Stimulated activated CD8-positive, alpha-beta memory T cell treated with anti-CD3 and anti-CD28 coated beads, Interleukin-7, amount 100 ng/mL, for 24 hours (primary cell): ENCODE data around the gene CNTNAP2.
"Not testable (repeated sequence)": the region's sequence is repeated elsewhere in the genome, so short reads cannot be mapped to it uniquely, and the experiment has no call there.

Source experiments
- DNase-seq: peaks from one replicate; pipeline ENCODE4 v3.0.0-alpha.2; 2020; ENCODE audit warnings: low read depth

Gene CNTNAP2

GRCh38 chr7:148398844-148399365 lies 2282.3 kb downstream of the CNTNAP2 start:
- DNase-seq = no peak

GRCh38 chr7:148400101-148400500 lies 2283.5 kb downstream of the CNTNAP2 start:
- no peak for DNase-seq

DNA sequence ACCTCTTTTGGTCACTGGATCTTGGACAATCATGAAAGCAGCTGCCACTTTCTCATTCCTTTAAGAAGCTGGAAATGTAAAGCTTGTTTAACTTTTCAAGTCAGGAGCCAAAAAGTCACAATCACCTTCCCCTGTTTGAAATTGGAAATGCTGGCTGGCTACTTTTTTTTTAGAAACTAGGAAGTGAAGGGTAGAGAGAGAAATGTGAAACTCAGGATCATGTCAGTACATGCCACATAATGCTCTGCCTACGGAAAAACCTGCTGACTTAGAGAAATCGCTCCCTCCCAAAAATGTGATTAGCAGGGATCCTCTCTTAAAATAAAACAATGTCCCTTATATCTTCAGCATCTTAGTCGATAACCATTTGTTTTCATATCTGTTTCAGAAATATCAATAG lies 2285.6 kb downstream of the CNTNAP2 start:
- no peak for DNase-seq

GRCh38 chr7:148403466-148403993 lies 2286.9 kb downstream of the CNTNAP2 start:
- DNase-seq = no peak

DNA sequence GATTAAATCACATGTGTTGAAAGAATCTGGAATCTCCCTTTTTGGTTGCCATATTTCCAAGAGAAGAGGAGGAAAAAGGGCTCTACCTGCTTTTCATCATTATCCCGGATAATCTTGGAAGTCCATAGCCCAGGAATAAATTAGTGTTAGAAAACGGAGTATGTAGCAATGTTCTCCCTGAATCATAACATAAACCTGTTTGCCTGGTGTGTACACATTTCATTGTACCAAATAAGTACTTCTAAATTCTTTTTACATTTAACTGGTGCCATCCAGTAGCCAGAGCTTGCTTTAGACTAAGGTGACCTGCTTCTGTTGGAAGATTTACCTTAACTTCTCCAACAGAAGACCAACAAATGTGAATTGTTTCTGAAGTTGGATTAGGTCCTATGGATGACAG lies 2291.7 kb downstream of the CNTNAP2 start:
- no peak for DNase-seq

DNA sequence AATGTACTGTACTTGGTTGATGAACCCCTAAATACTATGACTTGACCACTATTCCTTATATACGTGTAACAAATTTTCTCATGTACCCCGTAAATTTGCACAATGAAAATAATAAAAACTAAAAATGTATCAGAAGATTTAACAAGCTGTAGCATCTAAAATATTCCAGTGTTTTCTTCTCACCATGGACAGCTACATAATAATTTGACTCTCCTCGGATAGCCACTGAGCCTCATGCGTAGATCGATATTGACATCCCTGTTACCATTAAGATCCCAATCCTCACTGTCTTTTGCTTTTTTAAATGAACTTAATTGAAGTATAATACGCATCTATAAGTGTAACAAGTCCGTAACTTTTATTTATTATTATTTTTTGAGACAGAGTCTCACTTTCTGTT lies 2294.3 kb downstream of the CNTNAP2 start:
- no peak for DNase-seq

- DNase-seq = no peak
These were observed 2296.1 kb downstream of the CNTNAP2 start for GRCh38 chr7:148412691-148413090.

GRCh38 chr7:148419856-148420832 lies 2303.5 kb downstream of the CNTNAP2 start:
- no peak for DNase-seq

DNA sequence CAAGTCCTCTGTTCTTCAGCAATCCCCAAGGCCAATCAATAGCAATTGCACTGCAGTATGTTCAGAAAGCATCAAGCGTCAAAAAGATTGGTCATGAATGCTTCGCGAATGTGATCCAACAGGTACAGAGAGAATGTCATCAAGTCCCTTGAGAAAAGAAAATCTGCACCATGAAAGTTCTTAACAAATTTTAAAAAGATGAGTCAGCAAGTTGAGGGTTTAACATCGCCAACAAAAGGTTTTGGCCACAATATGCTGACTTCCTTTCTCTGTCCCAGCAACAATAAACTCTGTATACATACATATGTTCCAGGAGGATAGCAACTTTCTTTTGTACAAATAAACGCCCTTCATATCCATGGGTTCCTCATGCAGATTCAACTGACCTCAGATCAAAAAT lies 2305.4 kb downstream of the CNTNAP2 start:
- DNase-seq = no peak

DNA sequence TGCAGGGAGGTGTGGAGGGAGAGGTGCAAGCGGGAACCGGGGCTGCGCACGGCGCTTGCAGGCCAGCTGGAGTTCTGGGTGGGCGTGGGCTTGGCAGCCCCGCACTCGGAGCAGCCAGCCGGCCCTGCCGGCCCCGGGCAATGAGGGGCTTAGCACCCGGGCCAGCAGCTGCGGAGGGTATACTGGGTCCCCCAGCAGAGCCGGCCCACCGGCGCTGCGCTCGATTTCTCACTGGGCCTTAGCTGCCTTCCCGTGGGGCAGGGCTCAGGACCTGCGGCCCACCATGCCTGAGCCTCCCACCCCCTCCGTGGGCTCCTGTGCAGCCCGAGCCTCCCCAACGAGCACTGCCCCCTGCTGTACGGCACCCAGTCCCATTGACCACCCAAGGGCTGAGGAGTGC lies 2309.8 kb downstream of the CNTNAP2 start:
- not testable (repeated sequence) for DNase-seq

- DNase-seq = not testable (repeated sequence)
These were observed 2314.1 kb downstream of the CNTNAP2 start for GRCh38 chr7:148430690-148431089.

DNA sequence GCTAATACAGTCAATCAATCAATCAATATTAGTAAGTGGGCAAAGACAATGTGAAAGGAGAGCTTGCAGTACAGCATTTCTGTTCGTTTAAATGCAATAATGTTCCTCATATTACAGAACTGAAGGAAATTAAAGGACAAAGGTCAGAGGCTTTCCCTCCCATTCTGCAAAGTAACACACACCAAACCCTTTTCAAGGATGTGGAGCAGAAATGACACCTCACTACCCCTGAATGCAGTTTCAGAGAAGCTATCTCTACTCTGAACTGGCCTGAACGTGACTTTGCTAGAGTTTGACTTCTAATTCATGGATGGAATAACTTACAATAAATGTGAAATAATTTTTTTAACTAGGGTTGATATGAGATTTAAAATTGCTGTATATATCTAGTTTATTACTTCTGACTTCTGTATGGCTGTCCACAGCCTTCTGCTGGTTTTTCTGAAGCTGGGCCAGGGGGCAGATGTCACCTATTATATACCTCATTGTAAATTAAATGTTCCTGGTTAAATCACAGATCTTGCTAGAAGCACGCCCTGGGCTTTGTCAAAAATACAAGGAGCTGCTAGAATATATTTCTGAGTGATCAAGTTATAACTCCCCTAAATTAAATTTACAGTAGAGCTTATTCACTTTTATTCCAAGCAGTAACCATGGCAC lies 2317.1 kb downstream of the CNTNAP2 start:
- DNase-seq = no peak

DNA sequence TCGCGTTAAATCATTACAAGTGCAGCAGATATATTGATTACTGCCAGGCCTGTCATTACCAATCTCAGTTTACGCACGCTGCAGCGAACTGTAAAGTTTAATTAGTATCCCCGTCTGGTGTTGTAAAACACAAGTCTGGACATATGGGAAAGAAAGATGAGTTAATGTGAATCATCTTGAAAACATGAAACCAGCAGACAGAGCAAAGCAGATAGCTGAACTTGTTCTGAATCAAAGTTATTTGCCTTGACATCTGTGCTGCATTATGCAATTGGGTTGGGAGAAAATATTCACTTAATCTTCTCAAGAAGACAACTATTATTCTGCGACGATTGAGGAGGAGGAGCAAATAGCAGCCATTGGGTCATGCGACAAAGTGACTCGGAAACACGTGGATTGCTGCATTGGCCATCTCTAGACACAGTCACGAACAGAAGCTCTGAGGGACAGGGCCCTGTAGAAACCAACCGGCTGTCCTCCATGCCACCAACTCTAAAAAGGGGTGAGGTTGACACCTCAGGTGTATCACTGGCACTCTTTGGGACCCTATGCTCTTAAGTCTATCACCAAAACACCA lies 2317.7 kb downstream of the CNTNAP2 start:
- no peak for DNase-seq

GRCh38 chr7:148434887-148435286 lies 2318.3 kb downstream of the CNTNAP2 start:
- no peak for DNase-seq

DNA sequence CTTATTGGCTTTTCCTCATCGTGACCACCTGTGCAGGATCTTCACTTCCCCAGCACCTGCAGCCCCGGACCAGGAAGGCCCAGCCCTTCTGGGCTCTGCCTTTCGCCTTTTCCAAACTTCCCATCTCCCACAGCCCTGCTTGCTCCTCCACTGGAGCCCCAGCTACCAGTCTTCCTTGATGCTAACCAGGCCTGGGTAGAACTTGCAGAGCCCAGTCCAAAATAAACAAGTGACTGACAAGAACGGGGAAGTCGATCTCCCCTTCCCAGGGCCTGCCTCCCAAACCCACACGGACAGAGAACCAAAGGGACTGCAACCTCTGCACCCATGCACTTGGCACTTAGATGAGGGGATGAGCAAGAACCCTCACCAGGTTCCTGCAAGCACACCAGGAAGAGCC lies 2319.1 kb downstream of the CNTNAP2 start:
- DNase-seq = no peak

DNA sequence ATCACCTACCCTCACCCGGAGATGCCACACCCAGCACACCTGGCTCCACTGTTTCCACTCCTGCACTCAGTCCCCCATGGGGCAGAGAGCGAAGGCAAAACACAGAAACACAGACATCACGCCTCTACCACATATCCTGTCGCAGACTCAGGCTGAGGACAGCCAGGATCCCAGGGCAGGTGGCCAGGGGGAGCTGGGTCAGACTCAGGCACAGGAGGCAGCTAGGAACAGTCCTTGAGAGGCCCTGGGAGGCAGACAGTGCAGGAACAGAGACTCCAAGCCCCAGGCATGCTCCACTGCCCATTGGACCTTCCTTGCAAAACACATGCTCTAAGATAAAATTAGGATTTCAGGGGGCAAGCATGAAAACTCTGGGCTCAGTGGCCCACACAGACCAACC lies 2319.5 kb downstream of the CNTNAP2 start:
- no peak for DNase-seq

GRCh38 chr7:148436571-148436970 lies 2320.0 kb downstream of the CNTNAP2 start:
- DNase-seq = no peak

GRCh38 chr7:148437043-148437442 lies 2320.4 kb downstream of the CNTNAP2 start:
- no peak for DNase-seq

DNA sequence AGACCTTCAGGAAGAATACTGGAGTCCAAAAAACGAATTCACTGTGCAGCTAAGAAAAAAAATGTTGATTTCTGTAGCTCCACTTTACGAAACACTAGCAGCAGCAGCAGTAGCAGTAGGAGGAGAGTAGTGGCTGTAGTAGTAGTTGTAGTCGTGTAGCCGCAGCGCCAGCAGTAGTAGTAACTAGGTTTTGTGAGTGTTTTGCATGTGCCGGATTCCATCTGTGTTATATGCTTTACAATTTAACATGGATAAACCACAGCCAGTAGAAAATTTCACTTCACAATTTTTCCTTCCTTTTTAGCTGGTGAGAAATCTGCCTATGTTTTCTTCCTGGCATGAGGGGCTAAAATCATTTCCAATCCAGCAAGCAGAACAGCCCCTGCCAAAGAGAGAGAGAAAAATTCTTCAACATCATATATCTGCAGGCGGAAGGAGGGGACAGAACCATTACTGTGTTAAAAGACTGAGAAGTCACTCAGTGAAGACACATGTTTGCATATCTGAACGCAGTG lies 2325.6 kb downstream of the CNTNAP2 start:
- no peak for DNase-seq

- no peak for DNase-seq
These were observed 2326.3 kb downstream of the CNTNAP2 start for GRCh38 chr7:148442933-148443332.

- DNase-seq = no peak
These were observed 2328.9 kb downstream of the CNTNAP2 start for GRCh38 chr7:148445260-148446044.
